Measurements from ENCODE around the gene C16orf74. TPM values are rescaled to one million over a fixed set of nuclear protein-coding genes. Genes with fewer than 3 reads are reported as not detected.
A peak's percentile ranks its signal among the peaks of the same experiment; 100 is the strongest.

The C16orf74 gene
- total and polyA plus RNA-seq, 10 donors, result 12.1 to 107 (median 19.3) TPM

- no peak overlapping the region for H3K27ac ChIP-seq
- WGBS, 5 donors, result 83 to 92% (median 90%) methylated on average over 25 to 42 of the region's 42 CpGs
- no peaks in the 10 kb centered on the region for H3K27me3 ChIP-seq (replicated peaks in 1 of 7)
- TF ChIP-seq POLR2AphosphoS5 (IDR thresholded peaks at IDR 0.05), result peak in 1 of 3 donors; percentile 43
- no peak for TF ChIP-seq POLR2A (IDR thresholded peaks at IDR 0.05)
- H3K4me1 ChIP-seq, result peaks cover 0 to 14% (median 0%) of the 10 kb centered on the region in 6 donors
- intact Hi-C loops (cut with DNase I; ENCODE audit: low total_unique reads), result no loop called here
- no peak overlapping the region for H3K4me3 ChIP-seq
- DNase-seq, result no peak
- no peaks in the 10 kb centered on the region for H3K9me3 ChIP-seq
- H3K36me3 ChIP-seq, result peaks cover 18 to 100% (median 92%) of the 10 kb centered on the region in 6 donors
These were observed 89.8 kb downstream of the C16orf74 start for GRCh38 chr16:85660843-85661739.

- H3K9me3 ChIP-seq, result no peaks in the 10 kb centered on the region
- 70 to 82% (median 81%) methylated on average over 11 to 12 of the region's 12 CpGs for WGBS, 5 donors
- peaks cover 0 to 14% (median 0%) of the 10 kb centered on the region in 6 donors for H3K4me1 ChIP-seq
- peaks cover 16 to 100% (median 92%) of the 10 kb centered on the region in 6 donors for H3K36me3 ChIP-seq
- peak; percentile 89 for DNase-seq
- no peak overlapping the region for H3K4me3 ChIP-seq
- no peaks in the 10 kb centered on the region for H3K27me3 ChIP-seq (replicated peaks in 1 of 7)
- TF ChIP-seq CTCF (IDR thresholded peaks at IDR 0.05 in 8 of 11, conservative IDR thresholded peaks at IDR 0.05 in 3 of 11), result peak; percentile 64 to 93 (median 87)
- TF ChIP-seq POLR2A (IDR thresholded peaks at IDR 0.05), result no peak
- peak; percentile 12 to 45 (median 31) for TF ChIP-seq POLR2AphosphoS5 (IDR thresholded peaks at IDR 0.05)
- no peak overlapping the region for H3K27ac ChIP-seq
- intact Hi-C loops (cut with DNase I; ENCODE audit: low total_unique reads), result no loop called here
These were observed 90.9 kb downstream of the C16orf74 start for GRCh38 chr16:85659805-85660511.

- Histone ChIP-seq H3K4me3 (no peak overlapping the region), H3K27ac (no peak overlapping the region), H3K27me3 (replicated peaks in 1 of 7) (no peaks in the 10 kb centered on the region), H3K36me3 (peaks cover 14 to 100% (median 91%) of the 10 kb centered on the region in 6 donors), H3K4me1 (peaks cover 0 to 14% (median 0%) of the 10 kb centered on the region in 6 donors), H3K9me3 (no peaks in the 10 kb centered on the region)
- 85 to 95% (median 93%) methylated on average over 8 of the region's 8 CpGs for WGBS, 5 donors
- TF ChIP-seq CTCF (IDR thresholded peaks at IDR 0.05 in 8 of 11, conservative IDR thresholded peaks at IDR 0.05 in 3 of 11), result no peak
- no peak for TF ChIP-seq POLR2AphosphoS5 (IDR thresholded peaks at IDR 0.05)
- no peak for TF ChIP-seq POLR2A (IDR thresholded peaks at IDR 0.05)
- intact Hi-C loops (cut with DNase I; ENCODE audit: low total_unique reads), result no loop called here
- peak; percentile 61 for DNase-seq
These were observed 91.6 kb downstream of the C16orf74 start for GRCh38 chr16:85659336-85659735.

- intact Hi-C loops (cut with DNase I; ENCODE audit: low total_unique reads), result no loop called here
- TF ChIP-seq POLR2AphosphoS5 (IDR thresholded peaks at IDR 0.05) (peak in 1 of 3 donors; percentile 29), CTCF (IDR thresholded peaks at IDR 0.05 in 8 of 11, conservative IDR thresholded peaks at IDR 0.05 in 3 of 11) (no peak)
- H3K4me1 ChIP-seq, result peaks cover 0 to 18% (median 3%) of the 10 kb centered on the region in 6 donors
- H3K27me3 ChIP-seq (replicated peaks in 1 of 7), result no peaks in the 10 kb centered on the region
- no peaks in the 10 kb centered on the region for H3K9me3 ChIP-seq
- WGBS, 5 donors, result 90 to 94% (median 93%) methylated on average over 12 to 18 of the region's 18 CpGs
- H3K27ac ChIP-seq, result no peak overlapping the region
- H3K4me3 ChIP-seq, result no peak overlapping the region
- peaks cover 11 to 100% (median 87%) of the 10 kb centered on the region in 6 donors for H3K36me3 ChIP-seq
- DNase-seq, result peak; percentile 73
These were observed 92.2 kb downstream of the C16orf74 start for GRCh38 chr16:85658504-85659326.
